Duodenal mucosa (tissue), 2 donors: ENCODE data around the gene IMMP2L.

ENCODE experiments used
- H3K27ac ChIP-seq: one replicate; pipeline ENCODE4 v1.7.0; 2013; ENCODE audit warnings: low read depth, low read length
- H3K27me3 ChIP-seq, 2 donors: one replicate each; pipeline ENCODE4 v1.7.0; 2013; ENCODE audit warnings: low read length in 2 of 2, control low read depth in 1 of 2; ENCODE audit not compliant: insufficient read depth in 2 of 2, control insufficient read depth in 1 of 2
- H3K36me3 ChIP-seq, 2 donors: one replicate each; pipeline ENCODE4 v1.7.0; 2013; ENCODE audit warnings: low read length in 2 of 2, control low read depth in 1 of 2; ENCODE audit not compliant: insufficient read depth in 2 of 2, control insufficient read depth in 1 of 2
- H3K4me1 ChIP-seq, 2 donors: one replicate each; pipeline ENCODE4 v1.7.0; 2013; ENCODE audit warnings: low read length in 2 of 2, control low read depth in 1 of 2; ENCODE audit not compliant: insufficient read depth in 2 of 2, control insufficient read depth in 1 of 2
- H3K4me3 ChIP-seq, 2 donors: one replicate each; pipeline ENCODE4 v1.7.0; 2013; ENCODE audit warnings: low read length in 2 of 2, low read depth in 1 of 2
- H3K9ac ChIP-seq, 2 donors: one replicate each; pipeline ENCODE4 v1.7.0; 2013; ENCODE audit warnings: low read length in 2 of 2, low read depth in 1 of 2
- H3K9me3 ChIP-seq, 2 donors: one replicate each; pipeline ENCODE4 v1.7.0; 2013; ENCODE audit warnings: low read length in 2 of 2, control low read depth in 1 of 2; ENCODE audit not compliant: control insufficient read depth in 1 of 2

IMMP2L gene

GRCh38 chr7:111384065-111384891 is 178.0 kb downstream of the IMMP2L start:
- Histone ChIP-seq H3K9ac (no peak overlapping the region), H3K4me3 (no peak overlapping the region), H3K36me3 (no peaks in the 10 kb centered on the region), H3K9me3 (no peaks in the 10 kb centered on the region), H3K27ac (no peak overlapping the region), H3K4me1 (peaks cover 6 to 7% of the 10 kb centered on the region in 2 donors), H3K27me3 (no peaks in the 10 kb centered on the region)

GRCh38 chr7:111383133-111383532 is 179.2 kb downstream of the IMMP2L start:
- Histone ChIP-seq H3K4me1 (peaks cover 6 to 7% of the 10 kb centered on the region in 2 donors), H3K9ac (no peak overlapping the region), H3K4me3 (no peak overlapping the region), H3K9me3 (no peaks in the 10 kb centered on the region), H3K36me3 (no peaks in the 10 kb centered on the region), H3K27ac (no peak overlapping the region), H3K27me3 (no peaks in the 10 kb centered on the region)

- Histone ChIP-seq H3K36me3 (no peaks in the 10 kb centered on the region), H3K4me3 (no peak overlapping the region), H3K27ac (no peak overlapping the region), H3K9ac (no peak overlapping the region), H3K27me3 (no peaks in the 10 kb centered on the region), H3K4me1 (peaks cover 6 to 7% of the 10 kb centered on the region in 2 donors), H3K9me3 (no peaks in the 10 kb centered on the region)
Measured at GRCh38 chr7:111381590-111381989, 180.7 kb downstream of the IMMP2L start.

GRCh38 chr7:111380945-111381344 is 181.3 kb downstream of the IMMP2L start:
- Histone ChIP-seq H3K9me3 (no peaks in the 10 kb centered on the region), H3K9ac (no peak overlapping the region), H3K4me1 (peaks cover 6 to 7% of the 10 kb centered on the region in 2 donors), H3K36me3 (no peaks in the 10 kb centered on the region), H3K4me3 (no peak overlapping the region), H3K27ac (no peak overlapping the region), H3K27me3 (no peaks in the 10 kb centered on the region)

GRCh38 chr7:111374027-111374426 is 188.3 kb downstream of the IMMP2L start:
- H3K27me3 ChIP-seq, result no peaks in the 10 kb centered on the region
- H3K4me3 ChIP-seq, result no peak overlapping the region
- H3K36me3 ChIP-seq, result no peaks in the 10 kb centered on the region
- H3K9me3 ChIP-seq, result no peaks in the 10 kb centered on the region
- no peak overlapping the region for H3K9ac ChIP-seq
- H3K27ac ChIP-seq, result no peak overlapping the region
- no peaks in the 10 kb centered on the region for H3K4me1 ChIP-seq

- Histone ChIP-seq H3K9ac (no peak overlapping the region), H3K4me3 (no peak overlapping the region), H3K9me3 (no peaks in the 10 kb centered on the region), H3K27me3 (no peaks in the 10 kb centered on the region), H3K36me3 (no peaks in the 10 kb centered on the region), H3K27ac (no peak overlapping the region), H3K4me1 (no peaks in the 10 kb centered on the region)
Measured at GRCh38 chr7:111371437-111371836, 190.9 kb downstream of the IMMP2L start.

GRCh38 chr7:111370002-111370401 is 192.3 kb downstream of the IMMP2L start:
- Histone ChIP-seq H3K9ac (no peak overlapping the region), H3K27me3 (no peaks in the 10 kb centered on the region), H3K36me3 (no peaks in the 10 kb centered on the region), H3K4me3 (no peak overlapping the region), H3K4me1 (no peaks in the 10 kb centered on the region), H3K9me3 (no peaks in the 10 kb centered on the region), H3K27ac (no peak overlapping the region)

GRCh38 chr7:111368381-111369065 is 193.8 kb downstream of the IMMP2L start:
- H3K9ac ChIP-seq, result no peak overlapping the region
- H3K9me3 ChIP-seq, result no peaks in the 10 kb centered on the region
- no peaks in the 10 kb centered on the region for H3K4me1 ChIP-seq
- H3K36me3 ChIP-seq, result no peaks in the 10 kb centered on the region
- H3K4me3 ChIP-seq, result no peak overlapping the region
- no peak overlapping the region for H3K27ac ChIP-seq
- no peaks in the 10 kb centered on the region for H3K27me3 ChIP-seq

GRCh38 chr7:111364413-111364812 is 197.9 kb downstream of the IMMP2L start:
- Histone ChIP-seq H3K36me3 (no peaks in the 10 kb centered on the region), H3K27ac (no peak overlapping the region), H3K4me1 (no peaks in the 10 kb centered on the region), H3K9me3 (no peaks in the 10 kb centered on the region), H3K4me3 (no peak overlapping the region), H3K27me3 (no peaks in the 10 kb centered on the region), H3K9ac (no peak overlapping the region)

- peaks cover 0 to 3% of the 10 kb centered on the region in 2 donors for H3K4me1 ChIP-seq
Measured at GRCh38 chr7:111363099-111363498, 199.2 kb downstream of the IMMP2L start.

More at GRCh38 chr7:111363099-111363498, 199.2 kb downstream of the IMMP2L start:
- no peaks in the 10 kb centered on the region for H3K9me3 ChIP-seq
- no peak overlapping the region for H3K4me3 ChIP-seq
- H3K27ac ChIP-seq, result no peak overlapping the region
- H3K36me3 ChIP-seq, result no peaks in the 10 kb centered on the region
- no peak overlapping the region for H3K9ac ChIP-seq
- no peaks in the 10 kb centered on the region for H3K27me3 ChIP-seq
